Neuronal stem cell (in vitro differentiated cells): ENCODE measurements around the gene HIPK2.

Source experiments
- DNase-seq: peaks from one replicate; pipeline ENCODE4 v3.0.0-alpha.2; 2013; ENCODE audit warnings: low spot score
- H2AFZ ChIP-seq: one replicate; pipeline ENCODE4 v1.6.1; 2013; ENCODE audit warnings: mild to moderate bottlenecking, low read length, inconsistent platforms
- H2AK5ac ChIP-seq: 2 replicates; pipeline ENCODE4 v1.6.1; 2013; ENCODE audit warnings: low read depth, mild to moderate bottlenecking, inconsistent platforms, low read length, moderate library complexity, mixed read lengths
- H2BK120ac ChIP-seq: 2 replicates; pipeline ENCODE4 v1.6.1; 2013; ENCODE audit warnings: low read depth, mild to moderate bottlenecking, inconsistent platforms, low read length, moderate library complexity, mixed read lengths
- H2BK12ac ChIP-seq: one replicate; pipeline ENCODE4 v1.6.1; 2013; ENCODE audit warnings: low read length, inconsistent platforms
- H2BK15ac ChIP-seq: 2 replicates; pipeline ENCODE4 v1.6.1; 2013; ENCODE audit warnings: mild to moderate bottlenecking, low read length, inconsistent platforms, mixed read lengths
- H2BK5ac ChIP-seq: one replicate; pipeline ENCODE4 v1.6.1; 2013; ENCODE audit warnings: inconsistent platforms, mild to moderate bottlenecking, low read length, moderate library complexity
- H3K14ac ChIP-seq: one replicate; pipeline ENCODE4 v1.6.1; 2013; ENCODE audit warnings: low read length, inconsistent platforms
- H3K18ac ChIP-seq: 2 replicates; pipeline ENCODE4 v1.6.1; 2013; ENCODE audit warnings: low read length, inconsistent platforms
- H3K23ac ChIP-seq: 2 replicates; pipeline ENCODE4 v1.6.1; 2013; ENCODE audit warnings: low read depth, mild to moderate bottlenecking, mixed read lengths, low read length, inconsistent platforms; ENCODE audit not compliant: poor library complexity
- H3K27ac ChIP-seq: replicated peaks from 3 replicates; pipeline ENCODE4 v1.5.1; 2013; ENCODE audit warnings: low read length, inconsistent platforms
- H3K27me3 ChIP-seq, 3 experiments: 2 replicates each; pipeline ENCODE4 v1.6.1; 2013; ENCODE audit warnings: low read length in 3 of 3, mild to moderate bottlenecking in 2 of 3, inconsistent platforms in 1 of 3, low read depth in 1 of 3, mixed read lengths in 1 of 3, moderate library complexity in 1 of 3; ENCODE audit not compliant: control insufficient read depth in 3 of 3, insufficient read depth in 3 of 3
- H3K36me3 ChIP-seq, 2 donors: replicated peaks in 1 of 2; 2 replicates each; pipeline ENCODE4 v1.6.1; 2013; ENCODE audit warnings: low read length in 2 of 2; ENCODE audit not compliant: control insufficient read depth in 2 of 2, insufficient read depth in 2 of 2
- H3K4ac ChIP-seq: 2 replicates; pipeline ENCODE4 v1.6.1; 2013; ENCODE audit warnings: inconsistent platforms, mild to moderate bottlenecking, low read length, moderate library complexity
- H3K4me1 ChIP-seq, 2 donors: 1 replicate in 1 of 2; 2 replicates in 1 of 2; pipeline ENCODE4 v1.6.1; 2013; ENCODE audit warnings: low read length in 2 of 2, low read depth in 1 of 2; ENCODE audit not compliant: control insufficient read depth in 2 of 2, insufficient read depth in 1 of 2
- H3K4me2 ChIP-seq: one replicate; pipeline ENCODE4 v1.6.1; 2013; ENCODE audit warnings: mild to moderate bottlenecking, low read length, inconsistent platforms; ENCODE audit not compliant: insufficient read depth, poor library complexity, severe bottlenecking
- H3K4me3 ChIP-seq, 2 donors: 2 replicates each; pipeline ENCODE4 v1.5.1; 2013; ENCODE audit warnings: low read length in 2 of 2, mild to moderate bottlenecking in 2 of 2, inconsistent platforms in 1 of 2, moderate library complexity in 1 of 2
- H3K79me1 ChIP-seq: one replicate; pipeline ENCODE4 v1.6.1; 2013; ENCODE audit warnings: low read depth, mild to moderate bottlenecking, inconsistent platforms, low read length, moderate library complexity
- H3K9ac ChIP-seq: one replicate; pipeline ENCODE4 v1.6.1; 2013; ENCODE audit warnings: mild to moderate bottlenecking, low read depth, low read length, inconsistent platforms; ENCODE audit not compliant: poor library complexity
- H3K9me3 ChIP-seq, 2 donors: replicated peaks in 1 of 2; 2 replicates each; pipeline versions ENCODE3 to v1.6.1; 2013; ENCODE audit warnings: low read length in 2 of 2, mild to moderate bottlenecking in 2 of 2, inconsistent platforms in 1 of 2, low read depth in 1 of 2, mixed read lengths in 1 of 2, moderate library complexity in 1 of 2; ENCODE audit not compliant: control insufficient read depth in 2 of 2, insufficient read depth in 1 of 2
- H4K8ac ChIP-seq: one replicate; pipeline ENCODE4 v1.6.1; 2013; ENCODE audit warnings: low read depth, mild to moderate bottlenecking, inconsistent platforms, low read length, moderate library complexity
- H4K91ac ChIP-seq: one replicate; pipeline ENCODE4 v1.6.1; 2013; ENCODE audit warnings: low read length, low read depth, mild to moderate bottlenecking, inconsistent platforms; ENCODE audit not compliant: poor library complexity
- WGBS, 2 donors: extraction: QIAGEN DNeasy Blood & Tissue Kit; methylation state at CpG; one replicate each; pipeline ENCODE4 v1.1.7; 2013; ENCODE audit warnings: missing lambda C conversion rate in 2 of 2, mixed read lengths in 1 of 2; ENCODE audit not compliant: insufficient read length in 2 of 2, insufficient replicate concordance in 1 of 2; ENCODE audit errors: extremely low coverage in 2 of 2; 5-methylcytosine and 5-hydroxymethylcytosine counted together

Gene HIPK2

DNA sequence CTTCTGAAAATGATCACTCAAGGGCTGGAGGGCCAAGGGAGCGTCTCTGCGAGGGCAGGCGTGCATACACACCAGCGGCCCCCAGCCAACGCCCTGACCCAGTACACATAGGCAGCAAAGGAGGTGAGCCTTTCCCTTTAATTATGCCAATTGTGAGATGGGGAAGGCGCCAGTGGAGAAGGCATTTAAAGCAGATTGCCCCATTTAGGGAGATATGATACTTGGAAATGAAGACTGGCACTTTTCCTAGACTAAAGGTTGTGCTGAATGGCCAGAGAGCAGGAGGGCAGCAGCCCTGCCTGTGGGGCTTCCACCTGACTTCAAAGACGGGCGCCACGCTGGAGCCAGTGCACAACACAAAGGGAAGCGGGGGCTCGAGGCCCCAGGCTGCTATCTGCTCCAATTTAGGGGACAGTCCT lies 24.1 kb downstream of the HIPK2 start:
- no peak overlapping the region for H3K4ac ChIP-seq
- no peak overlapping the region for H4K8ac ChIP-seq
- H3K4me3 ChIP-seq: no peak overlapping the region
- H3K4me2 ChIP-seq: no peak overlapping the region
- no peak overlapping the region for H2AK5ac ChIP-seq
- H2AFZ ChIP-seq: no peak overlapping the region
- H2BK120ac ChIP-seq: no peak overlapping the region
- H3K79me1 ChIP-seq: no peaks in the 10 kb centered on the region
- no peaks in the 10 kb centered on the region for H3K27me3 ChIP-seq
- H4K91ac ChIP-seq: no peak overlapping the region
- peaks cover 0 to 4% of the 10 kb centered on the region in 2 donors for H3K4me1 ChIP-seq
- no peak overlapping the region for H3K18ac ChIP-seq
- peak overlapping the region; percentile 69 for H2BK12ac ChIP-seq
- no peak overlapping the region for H3K14ac ChIP-seq
- no peaks in the 10 kb centered on the region for H3K9me3 ChIP-seq
- no peak overlapping the region for H3K27ac ChIP-seq
- H3K36me3 ChIP-seq: peaks cover 0 to 23% of the 10 kb centered on the region in 2 donors
- no peak overlapping the region for H2BK15ac ChIP-seq
- H2BK5ac ChIP-seq: no peak overlapping the region
- H3K9ac ChIP-seq: no peak overlapping the region
- H3K23ac ChIP-seq: no peak overlapping the region
- no CpG with 5 or more reads among the region's 11 CpGs for WGBS, 2 donors
- no peak for DNase-seq

DNA sequence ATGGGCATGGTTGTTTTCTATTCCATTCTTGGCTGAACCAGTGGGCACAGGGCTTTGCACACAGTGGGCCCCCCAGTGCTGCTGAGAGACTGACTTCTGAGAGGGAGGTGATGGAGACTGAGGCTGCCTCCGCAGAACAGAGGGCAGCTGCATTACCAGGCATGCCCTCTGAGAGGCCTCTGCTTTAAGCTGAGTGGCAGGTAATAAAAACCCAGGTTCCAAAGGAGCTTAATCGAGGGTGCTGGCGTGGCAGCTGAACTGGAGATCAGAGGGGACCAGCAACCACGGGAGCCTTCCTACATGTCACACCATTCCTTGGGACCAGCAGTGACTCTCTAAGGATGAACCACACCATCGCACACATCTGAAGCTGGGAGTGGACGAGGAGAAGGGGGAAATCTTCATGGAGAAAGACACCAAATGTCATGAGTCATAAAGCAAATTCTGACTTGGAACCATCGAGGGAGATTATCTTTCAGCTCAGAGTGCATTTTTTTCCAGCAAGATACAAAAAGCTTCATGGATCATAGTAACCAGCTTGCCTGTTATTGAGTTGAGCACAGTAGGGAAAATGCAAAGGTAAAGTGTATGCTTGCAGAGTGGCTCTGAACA lies 24.6 kb downstream of the HIPK2 start:
- peaks cover 0 to 2% of the 10 kb centered on the region in 2 donors for H3K4me1 ChIP-seq
- no peak overlapping the region for H3K4me3 ChIP-seq
- H2BK15ac ChIP-seq: no peak overlapping the region
- no peak overlapping the region for H4K8ac ChIP-seq
- no peak overlapping the region for H3K4me2 ChIP-seq
- H2BK5ac ChIP-seq: no peak overlapping the region
- H2AK5ac ChIP-seq: no peak overlapping the region
- no peak overlapping the region for H4K91ac ChIP-seq
- DNase-seq: no peak
- H3K14ac ChIP-seq: no peak overlapping the region
- no peak overlapping the region for H3K27ac ChIP-seq
- H3K9ac ChIP-seq: no peak overlapping the region
- no peak overlapping the region for H3K23ac ChIP-seq
- H3K36me3 ChIP-seq: peaks cover 0 to 23% of the 10 kb centered on the region in 2 donors
- no peak overlapping the region for H3K18ac ChIP-seq
- no peaks in the 10 kb centered on the region for H3K9me3 ChIP-seq
- no peak overlapping the region for H2BK12ac ChIP-seq
- no peaks in the 10 kb centered on the region for H3K27me3 ChIP-seq
- H3K79me1 ChIP-seq: peaks cover 3% of the 10 kb centered on the region
- H2AFZ ChIP-seq: no peak overlapping the region
- H2BK120ac ChIP-seq: no peak overlapping the region
- no peak overlapping the region for H3K4ac ChIP-seq
- no CpG with 5 or more reads among the region's 7 CpGs for WGBS, 2 donors

GRCh38 chr7:139752604-139753003 lies 25.2 kb downstream of the HIPK2 start:
- H3K36me3 ChIP-seq: peaks cover 0 to 23% of the 10 kb centered on the region in 2 donors
- H2BK5ac ChIP-seq: no peak overlapping the region
- H2BK120ac ChIP-seq: no peak overlapping the region
- no peak overlapping the region for H3K9ac ChIP-seq
- DNase-seq: no peak
- no peak overlapping the region for H3K4ac ChIP-seq
- no peaks in the 10 kb centered on the region for H3K27me3 ChIP-seq
- H3K4me1 ChIP-seq: peaks cover 0 to 2% of the 10 kb centered on the region in 2 donors
- WGBS, 2 donors: no CpG with 5 or more reads among the region's 5 CpGs
- no peaks in the 10 kb centered on the region for H3K9me3 ChIP-seq
- no peak overlapping the region for H3K18ac ChIP-seq
- no peak overlapping the region for H4K91ac ChIP-seq
- no peak overlapping the region for H3K14ac ChIP-seq
- no peak overlapping the region for H3K27ac ChIP-seq
- peaks cover 3% of the 10 kb centered on the region for H3K79me1 ChIP-seq
- H2BK12ac ChIP-seq: no peak overlapping the region
- no peak overlapping the region for H3K23ac ChIP-seq
- H3K4me3 ChIP-seq: no peak overlapping the region
- no peak overlapping the region for H2BK15ac ChIP-seq
- no peak overlapping the region for H2AFZ ChIP-seq
- no peak overlapping the region for H3K4me2 ChIP-seq
- H4K8ac ChIP-seq: no peak overlapping the region
- H2AK5ac ChIP-seq: no peak overlapping the region

DNA sequence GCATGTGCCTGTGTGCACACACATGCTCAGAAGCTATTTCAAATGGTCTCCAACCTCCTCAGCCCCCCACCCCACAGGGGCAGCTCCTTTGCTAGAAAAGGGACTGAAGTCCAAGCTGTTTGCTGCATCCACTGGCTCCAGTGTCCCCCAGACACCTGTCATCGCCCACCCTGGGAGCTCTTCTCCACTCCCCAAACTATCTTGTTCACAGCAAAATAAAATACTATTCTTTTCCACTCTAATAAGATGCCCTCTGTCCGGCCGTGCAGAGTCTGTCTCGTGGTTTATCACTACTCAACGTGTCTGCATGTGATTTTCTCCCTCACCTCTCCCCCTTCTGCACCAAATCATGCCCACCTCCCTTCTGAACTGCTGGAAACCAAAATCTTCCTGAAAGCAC lies 25.6 kb downstream of the HIPK2 start:
- H2BK15ac ChIP-seq: no peak overlapping the region
- no peak overlapping the region for H2AFZ ChIP-seq
- no peak overlapping the region for H3K4me2 ChIP-seq
- no peak overlapping the region for H3K4ac ChIP-seq
- H3K36me3 ChIP-seq: peaks cover 0 to 23% of the 10 kb centered on the region in 2 donors
- H3K23ac ChIP-seq: no peak overlapping the region
- H3K14ac ChIP-seq: no peak overlapping the region
- no peak overlapping the region for H2BK120ac ChIP-seq
- H3K9me3 ChIP-seq: no peaks in the 10 kb centered on the region
- no peak overlapping the region for H3K27ac ChIP-seq
- peaks cover 3% of the 10 kb centered on the region for H3K79me1 ChIP-seq
- no peaks in the 10 kb centered on the region for H3K27me3 ChIP-seq
- no peak overlapping the region for H3K4me3 ChIP-seq
- no peak for DNase-seq
- H2BK5ac ChIP-seq: no peak overlapping the region
- H2AK5ac ChIP-seq: no peak overlapping the region
- no peak overlapping the region for H3K9ac ChIP-seq
- no CpG with 5 or more reads among the region's 5 CpGs for WGBS, 2 donors
- no peak overlapping the region for H2BK12ac ChIP-seq
- H3K18ac ChIP-seq: no peak overlapping the region
- peaks cover 0 to 2% of the 10 kb centered on the region in 2 donors for H3K4me1 ChIP-seq
- H4K8ac ChIP-seq: no peak overlapping the region
- H4K91ac ChIP-seq: no peak overlapping the region
